ENCODE data around the gene PAX7. TPM values are rescaled to one million over a fixed set of nuclear protein-coding genes. Genes with fewer than 3 reads are reported as not detected.

PAX7 gene
- total RNA-seq, 1 donor from 2014 or later, result not detected

- H3K27me3 ChIP-seq, result peaks cover 93% of the 10 kb centered on the region
- no peak overlapping the region for H3K27ac ChIP-seq
- DNase-seq, result no peak
- intact Hi-C loops (cut with DNase I), result no loop called here
- no peak overlapping the region for H3K4me3 ChIP-seq
- peaks cover 3% of the 10 kb centered on the region for H3K4me1 ChIP-seq
- no peak for TF ChIP-seq CTCF (IDR thresholded peaks at IDR 0.05)
- H3K36me3 ChIP-seq, result no peaks in the 10 kb centered on the region
- no peaks in the 10 kb centered on the region for H3K9me3 ChIP-seq
- no peak for ATAC-seq
These were observed 14.5 kb downstream of the PAX7 start for GRCh38 chr1:18644973-18645746.

GRCh38 chr1:18645747-18646090 lies 15.1 kb downstream of the PAX7 start:
- Histone ChIP-seq H3K27me3 (peaks cover 93% of the 10 kb centered on the region), H3K9me3 (no peaks in the 10 kb centered on the region), H3K27ac (no peak overlapping the region), H3K4me3 (no peak overlapping the region), H3K36me3 (no peaks in the 10 kb centered on the region), H3K4me1 (peaks cover 3% of the 10 kb centered on the region)
- intact Hi-C loops (cut with DNase I), result no loop called here
- DNase-seq, result no peak
- no peak for TF ChIP-seq CTCF (IDR thresholded peaks at IDR 0.05)
- ATAC-seq, result no peak

- TF ChIP-seq CTCF (IDR thresholded peaks at IDR 0.05), result no peak
- no peak for DNase-seq
- ATAC-seq, result peak; percentile 18
- intact Hi-C loops (cut with DNase I), result no loop called here
- Histone ChIP-seq H3K36me3 (no peaks in the 10 kb centered on the region), H3K4me3 (peak overlapping the region; percentile 28), H3K9me3 (no peaks in the 10 kb centered on the region), H3K27me3 (peaks cover 93% of the 10 kb centered on the region), H3K4me1 (peaks cover 3% of the 10 kb centered on the region), H3K27ac (no peak overlapping the region)
These were observed 15.6 kb downstream of the PAX7 start for GRCh38 chr1:18646091-18646785.

GRCh38 chr1:18646786-18647410 lies 16.3 kb downstream of the PAX7 start:
- DNase-seq, result no peak

GRCh38 chr1:18647681-18648214 lies 17.1 kb downstream of the PAX7 start:
- H3K27me3 ChIP-seq, result peaks cover 90% of the 10 kb centered on the region
- intact Hi-C loops (cut with DNase I), result no loop called here
- no peaks in the 10 kb centered on the region for H3K36me3 ChIP-seq
- ATAC-seq, result no peak
- H3K4me1 ChIP-seq, result peaks cover 3% of the 10 kb centered on the region
- TF ChIP-seq CTCF (IDR thresholded peaks at IDR 0.05), result no peak
- no peak overlapping the region for H3K27ac ChIP-seq
- no peaks in the 10 kb centered on the region for H3K9me3 ChIP-seq
- no peak for DNase-seq
- H3K4me3 ChIP-seq, result no peak overlapping the region

More at GRCh38 chr1:18646786-18647410, 16.3 kb downstream of the PAX7 start:
- Histone ChIP-seq H3K27ac (no peak overlapping the region), H3K36me3 (no peaks in the 10 kb centered on the region), H3K27me3 (peaks cover 90% of the 10 kb centered on the region), H3K4me1 (peaks cover 3% of the 10 kb centered on the region), H3K4me3 (peak overlapping the region; percentile 28), H3K9me3 (no peaks in the 10 kb centered on the region)
- TF ChIP-seq CTCF (IDR thresholded peaks at IDR 0.05), result no peak
- intact Hi-C loops (cut with DNase I), result no loop called here
- peak; percentile 13 for ATAC-seq
